Neural crest cell (in vitro differentiated cells): ENCODE measurements around the gene MTUS2. TPM values are rescaled to one million over a fixed set of nuclear protein-coding genes. Genes with fewer than 3 reads are reported as not detected.

ENCODE experiments used
- DNase-seq: peaks from one replicate; pipeline ENCODE4 v3.0.0; 2021; ENCODE audit warnings: low read depth, mixed read lengths, low spot score
- H3K27ac Mint-ChIP-seq: one replicate; pipeline ENCODE4 v1.8.0; 2021; ENCODE audit warnings: mild to moderate bottlenecking, mixed read lengths; ENCODE audit not compliant: unreplicated experiment
- H3K27me3 Mint-ChIP-seq: 2 replicates; pipeline ENCODE4 v1.8.0; 2021; ENCODE audit warnings: low read depth, mild to moderate bottlenecking, mixed read lengths
- H3K36me3 Mint-ChIP-seq: 2 replicates; pipeline ENCODE4 v1.8.0; 2021; ENCODE audit warnings: low read depth, mild to moderate bottlenecking, mixed read lengths
- H3K4me1 Mint-ChIP-seq: 2 replicates; pipeline ENCODE4 v1.8.0; 2021; ENCODE audit warnings: mixed read lengths
- H3K4me3 Mint-ChIP-seq: one replicate; pipeline ENCODE4 v1.8.0; 2021; ENCODE audit warnings: mild to moderate bottlenecking, mixed read lengths
- H3K9me3 Mint-ChIP-seq: 2 replicates; pipeline ENCODE4 v1.8.0; 2021; ENCODE audit warnings: mixed read lengths
- CTCF ChIP-seq: fragments of 200-600 bp; sonication (generic); conservative IDR thresholded peaks from 2 replicates; pipeline ENCODE4 v1.5.0; 2021; ENCODE audit warnings: antibody characterized with exemption, mild to moderate bottlenecking
- total RNA-seq: library from RNA; stranded (reverse); gene quantifications from 2 replicates; pipeline ENCODE4 v1.2.1, GENCODE V29; 2021

The MTUS2 gene
- total RNA-seq, 1 donor from 2014 or later = 0.91 TPM

- no peak for TF ChIP-seq CTCF
- no peak overlapping the region for H3K27ac Mint-ChIP-seq
- H3K4me1 Mint-ChIP-seq = peaks cover 28% of the 10 kb centered on the region
- no peak for DNase-seq
- no peak overlapping the region for H3K4me3 Mint-ChIP-seq
- no peaks in the 10 kb centered on the region for H3K36me3 Mint-ChIP-seq
- peaks cover 4% of the 10 kb centered on the region for H3K27me3 Mint-ChIP-seq
- H3K9me3 Mint-ChIP-seq = no peaks in the 10 kb centered on the region
Observed at GRCh38 chr13:29494520-29494919, 674.4 kb downstream of the MTUS2 start.

GRCh38 chr13:29496241-29496712, 676.1 kb downstream of the MTUS2 start:
- no peak for DNase-seq
- no peak overlapping the region for H3K27ac Mint-ChIP-seq
- TF ChIP-seq CTCF = no peak
- H3K27me3 Mint-ChIP-seq = peaks cover 4% of the 10 kb centered on the region
- peaks cover 28% of the 10 kb centered on the region for H3K4me1 Mint-ChIP-seq
- no peaks in the 10 kb centered on the region for H3K9me3 Mint-ChIP-seq
- H3K4me3 Mint-ChIP-seq = no peak overlapping the region
- no peaks in the 10 kb centered on the region for H3K36me3 Mint-ChIP-seq

GRCh38 chr13:29497137-29497654, 677.1 kb downstream of the MTUS2 start:
- Mint-ChIP-seq H3K4me3 (peak overlapping the region; percentile 39), H3K36me3 (no peaks in the 10 kb centered on the region), H3K4me1 (peaks cover 28% of the 10 kb centered on the region), H3K27me3 (peaks cover 4% of the 10 kb centered on the region), H3K27ac (no peak overlapping the region), H3K9me3 (no peaks in the 10 kb centered on the region)
- peak; percentile 42 for DNase-seq
- no peak for TF ChIP-seq CTCF

- Mint-ChIP-seq H3K36me3 (no peaks in the 10 kb centered on the region), H3K27ac (no peak overlapping the region), H3K9me3 (no peaks in the 10 kb centered on the region), H3K27me3 (peaks cover 7% of the 10 kb centered on the region), H3K4me3 (no peak overlapping the region), H3K4me1 (peaks cover 38% of the 10 kb centered on the region)
- no peak for DNase-seq
- no peak for TF ChIP-seq CTCF
Observed at GRCh38 chr13:29498426-29499040, 678.4 kb downstream of the MTUS2 start.

- Mint-ChIP-seq H3K4me1 (peaks cover 39% of the 10 kb centered on the region), H3K27ac (no peak overlapping the region), H3K27me3 (peaks cover 8% of the 10 kb centered on the region), H3K36me3 (no peaks in the 10 kb centered on the region), H3K9me3 (no peaks in the 10 kb centered on the region), H3K4me3 (no peak overlapping the region)
- no peak for TF ChIP-seq CTCF
- DNase-seq = no peak
Observed at GRCh38 chr13:29499506-29500165, 679.5 kb downstream of the MTUS2 start.
